Osteoblast (primary cell): Measurements from ENCODE around the gene CMTM4. TPM values are rescaled to one million over a fixed set of nuclear protein-coding genes. Genes with fewer than 3 reads are reported as not detected.

Source experiments
- DNase-seq: peaks from one replicate; pipeline ENCODE4 v3.0.0; 2011; ENCODE audit warnings: low spot score, mixed read lengths; ENCODE audit not compliant: insufficient read length; ENCODE audit errors: missing footprints
- H2AFZ ChIP-seq: 2 replicates; pipeline ENCODE4 v1.6.0; 2011; ENCODE audit warnings: mild to moderate bottlenecking, low read length
- H3K27ac ChIP-seq: 2 replicates; pipeline ENCODE4 v1.5.1; 2011; ENCODE audit warnings: mild to moderate bottlenecking, low read depth, low read length, moderate library complexity
- H3K27me3 ChIP-seq: 2 replicates; pipeline ENCODE4 v1.6.0; 2012; ENCODE audit warnings: mild to moderate bottlenecking, control low read depth, inconsistent platforms, low read length, moderate library complexity; ENCODE audit not compliant: insufficient read depth
- H3K36me3 ChIP-seq: 2 replicates; pipeline ENCODE4 v1.5.1; 2011; ENCODE audit warnings: mild to moderate bottlenecking, low read length, control low read depth, moderate library complexity; ENCODE audit not compliant: insufficient read depth
- H3K4me1 ChIP-seq: 2 replicates; pipeline ENCODE4 v1.5.1; 2011; ENCODE audit warnings: mild to moderate bottlenecking, low read length, control low read depth, moderate library complexity; ENCODE audit not compliant: insufficient read depth
- H3K4me2 ChIP-seq: 2 replicates; pipeline ENCODE4 v1.6.0; 2011; ENCODE audit warnings: mild to moderate bottlenecking, low read length; ENCODE audit not compliant: insufficient read depth
- H3K4me3 ChIP-seq: fragments of 200-600 bp; sonication (generic); 3 replicates; pipeline ENCODE4 v1.5.1; 2012; ENCODE audit warnings: mild to moderate bottlenecking, low read length, inconsistent platforms; ENCODE audit not compliant: insufficient read depth
- H3K79me2 ChIP-seq: 2 replicates; pipeline ENCODE4 v1.6.0; 2012; ENCODE audit warnings: mild to moderate bottlenecking, low read length, control low read depth, inconsistent platforms; ENCODE audit not compliant: insufficient read depth
- H3K9me3 ChIP-seq: 2 replicates; pipeline ENCODE4 v1.5.1; 2011; ENCODE audit warnings: low read depth, low read length, control low read depth
- H4K20me1 ChIP-seq: 2 replicates; pipeline ENCODE4 v1.6.0; 2012; ENCODE audit warnings: mild to moderate bottlenecking, low read length, control low read depth; ENCODE audit not compliant: insufficient read depth
- total RNA-seq: library from RNA; depleted of rRNA; stranded (reverse); fragments of >200 nt; gene quantifications from 2 replicates; pipeline ENCODE4 v1.2.3, GENCODE V29; 2012
- TF ChIP-seq, protein P1 (sequence below): IDR thresholded peaks from 2 replicates; pipeline ENCODE4 v1.5.1; 2011; ENCODE audit warnings: mild to moderate bottlenecking, low read depth, low read length, moderate library complexity; ENCODE audit errors: extremely low read depth

CMTM4 gene
- total RNA-seq, 1 donor = 42.7 TPM

DNA sequence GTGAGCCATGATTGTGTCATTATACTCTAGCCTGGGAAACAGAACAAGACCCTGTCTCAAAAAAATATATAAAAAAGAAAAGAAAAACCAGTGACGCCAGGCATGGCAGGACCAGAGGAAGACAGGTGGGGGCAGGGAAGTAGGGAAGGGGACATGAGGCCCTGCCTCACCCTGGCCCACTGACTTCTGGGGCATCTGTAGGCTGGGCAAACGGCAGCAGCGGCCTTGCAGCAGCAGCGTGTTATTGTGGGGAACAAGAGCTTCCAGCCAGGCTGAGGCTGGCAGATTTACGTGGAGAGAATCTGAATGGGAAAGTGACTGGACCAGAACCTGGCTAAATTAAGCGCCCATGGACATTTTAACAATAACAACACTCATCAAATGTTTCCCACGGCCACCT, 19.4 kb downstream of the CMTM4 start:
- Histone ChIP-seq H3K27me3 (no peaks in the 10 kb centered on the region), H3K4me2 (no peak overlapping the region), H3K4me1 (peaks cover 4% of the 10 kb centered on the region), H3K27ac (no peak overlapping the region), H4K20me1 (peaks cover 4% of the 10 kb centered on the region), H3K79me2 (peaks cover 6% of the 10 kb centered on the region), H3K9me3 (no peaks in the 10 kb centered on the region), H3K4me3 (no peak overlapping the region), H3K36me3 (no peaks in the 10 kb centered on the region), H2AFZ (no peak overlapping the region)
- TF ChIP-seq, protein P1, sequence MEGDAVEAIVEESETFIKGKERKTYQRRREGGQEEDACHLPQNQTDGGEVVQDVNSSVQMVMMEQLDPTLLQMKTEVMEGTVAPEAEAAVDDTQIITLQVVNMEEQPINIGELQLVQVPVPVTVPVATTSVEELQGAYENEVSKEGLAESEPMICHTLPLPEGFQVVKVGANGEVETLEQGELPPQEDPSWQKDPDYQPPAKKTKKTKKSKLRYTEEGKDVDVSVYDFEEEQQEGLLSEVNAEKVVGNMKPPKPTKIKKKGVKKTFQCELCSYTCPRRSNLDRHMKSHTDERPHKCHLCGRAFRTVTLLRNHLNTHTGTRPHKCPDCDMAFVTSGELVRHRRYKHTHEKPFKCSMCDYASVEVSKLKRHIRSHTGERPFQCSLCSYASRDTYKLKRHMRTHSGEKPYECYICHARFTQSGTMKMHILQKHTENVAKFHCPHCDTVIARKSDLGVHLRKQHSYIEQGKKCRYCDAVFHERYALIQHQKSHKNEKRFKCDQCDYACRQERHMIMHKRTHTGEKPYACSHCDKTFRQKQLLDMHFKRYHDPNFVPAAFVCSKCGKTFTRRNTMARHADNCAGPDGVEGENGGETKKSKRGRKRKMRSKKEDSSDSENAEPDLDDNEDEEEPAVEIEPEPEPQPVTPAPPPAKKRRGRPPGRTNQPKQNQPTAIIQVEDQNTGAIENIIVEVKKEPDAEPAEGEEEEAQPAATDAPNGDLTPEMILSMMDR = no peak
- DNase-seq = no peak

DNA sequence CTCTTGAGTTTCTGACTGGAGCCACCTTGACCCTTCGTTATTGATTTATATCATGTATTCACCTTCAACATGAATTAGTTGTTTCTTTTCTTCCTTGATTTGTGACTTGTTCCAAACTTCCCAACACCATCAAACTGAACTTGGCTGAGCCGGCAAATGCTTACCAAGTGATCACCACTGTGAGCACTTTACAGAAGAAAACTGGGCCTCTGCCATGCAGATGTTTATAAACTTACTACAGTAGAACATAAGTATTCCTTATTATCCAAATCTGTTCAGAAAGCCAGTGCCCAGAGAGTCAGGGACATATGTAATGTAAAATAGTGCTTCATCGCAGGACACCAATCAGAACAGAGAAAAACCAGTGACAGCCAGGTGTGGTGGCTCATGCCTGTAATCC, 19.9 kb downstream of the CMTM4 start:
- H3K79me2 ChIP-seq = peaks cover 4% of the 10 kb centered on the region
- no peaks in the 10 kb centered on the region for H3K27me3 ChIP-seq
- H4K20me1 ChIP-seq = peaks cover 4% of the 10 kb centered on the region
- no peak overlapping the region for H3K4me2 ChIP-seq
- no peaks in the 10 kb centered on the region for H3K9me3 ChIP-seq
- DNase-seq = no peak
- H3K36me3 ChIP-seq = no peaks in the 10 kb centered on the region
- TF ChIP-seq, protein P1 = no peak
- no peak overlapping the region for H3K27ac ChIP-seq
- no peak overlapping the region for H3K4me3 ChIP-seq
- peaks cover under 1% of the 10 kb centered on the region for H3K4me1 ChIP-seq
- no peak overlapping the region for H2AFZ ChIP-seq

DNA sequence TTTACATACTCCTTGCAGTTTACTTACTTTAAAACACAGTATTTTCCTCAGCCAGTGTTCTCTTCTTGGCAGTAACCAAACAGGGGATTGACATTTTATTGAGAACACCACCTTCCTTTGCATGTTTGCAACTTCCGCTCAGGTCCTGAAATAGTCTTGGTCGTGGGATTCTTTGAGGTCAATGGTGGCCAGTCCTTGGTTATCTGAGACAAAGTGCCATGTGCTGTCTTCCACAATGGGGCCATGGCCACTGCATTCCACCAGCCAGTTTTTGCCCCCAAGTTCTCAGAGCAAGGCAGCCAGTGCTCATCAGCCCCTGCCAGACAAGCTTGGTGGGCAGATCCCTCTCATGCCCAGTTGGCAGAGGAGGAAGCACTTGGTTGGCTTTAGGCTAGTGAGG, 22.9 kb downstream of the CMTM4 start:
- DNase-seq = no peak
- no peaks in the 10 kb centered on the region for H3K27me3 ChIP-seq
- peaks cover 2% of the 10 kb centered on the region for H3K79me2 ChIP-seq
- H3K9me3 ChIP-seq = no peaks in the 10 kb centered on the region
- H3K4me2 ChIP-seq = no peak overlapping the region
- H3K4me3 ChIP-seq = no peak overlapping the region
- H4K20me1 ChIP-seq = peaks cover 4% of the 10 kb centered on the region
- H3K27ac ChIP-seq = no peak overlapping the region
- no peaks in the 10 kb centered on the region for H3K4me1 ChIP-seq
- H3K36me3 ChIP-seq = no peaks in the 10 kb centered on the region
- no peak overlapping the region for H2AFZ ChIP-seq
- TF ChIP-seq, protein P1 = no peak

DNA sequence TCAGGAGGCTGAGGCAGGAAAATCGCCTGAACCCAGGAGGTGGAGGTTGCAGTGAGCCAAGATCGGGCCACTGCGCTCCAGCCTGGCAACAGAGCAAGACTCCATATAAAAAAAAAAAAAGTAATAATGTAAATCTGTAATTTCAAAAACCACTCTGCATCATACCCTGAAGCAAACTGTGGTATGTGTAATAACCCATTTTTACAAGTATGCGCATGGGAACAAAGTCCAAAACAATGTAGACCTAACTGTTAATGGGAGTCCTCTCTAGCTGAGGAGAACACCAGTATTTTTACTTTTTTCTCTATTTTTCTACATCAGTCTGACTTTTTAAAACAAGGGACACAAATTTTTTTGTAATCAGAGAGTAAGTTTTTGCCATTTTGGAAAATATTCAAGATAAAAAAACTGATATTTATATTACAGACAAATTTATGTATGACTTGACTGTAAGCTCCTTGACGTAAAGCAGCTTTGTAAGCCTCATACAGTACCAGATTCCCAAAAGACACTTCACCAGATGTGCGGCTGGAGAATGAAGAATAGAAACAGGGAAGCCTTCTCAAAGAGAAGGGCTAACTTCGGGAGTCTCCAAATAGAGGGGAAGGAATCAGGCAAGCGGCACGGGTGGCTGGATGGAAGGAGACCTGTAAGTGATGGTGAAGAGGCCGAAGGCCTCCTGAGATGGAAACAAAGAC, 25.7 kb downstream of the CMTM4 start:
- Histone ChIP-seq H3K4me3 (no peak overlapping the region), H3K27ac (no peak overlapping the region), H3K27me3 (no peaks in the 10 kb centered on the region), H4K20me1 (peaks cover 4% of the 10 kb centered on the region), H2AFZ (no peak overlapping the region), H3K79me2 (no peaks in the 10 kb centered on the region), H3K9me3 (no peaks in the 10 kb centered on the region), H3K4me2 (no peak overlapping the region), H3K36me3 (no peaks in the 10 kb centered on the region), H3K4me1 (no peaks in the 10 kb centered on the region)
- DNase-seq = no peak
- TF ChIP-seq, protein P1 = no peak
